ENCODE measurements around the gene BNC1. TPM values are rescaled to one million over a fixed set of nuclear protein-coding genes. Genes with fewer than 3 reads are reported as not detected.

The BNC1 gene
- total and polyA plus RNA-seq, 2 of the 4 experiments (the other 2 are of a cell fraction): 0.38 to 0.54 TPM

GRCh38 chr15:83323296-83323711, 38.8 kb upstream of the BNC1 start:
- H3K56ac ChIP-seq (ENCODE audit: extremely low read depth, insufficient read depth, low read length): no peak overlapping the region
- no peaks in the 10 kb centered on the region for H3K79me1 ChIP-seq (ENCODE audit: low read depth in 1 of 2, low read length in 2 of 2)
- no peak overlapping the region for H2BK20ac ChIP-seq (ENCODE audit: low read depth, low read length)
- peak; percentile 87 for ATAC-seq (ENCODE audit: low read depth)
- H4K8ac ChIP-seq (ENCODE audit: low read depth in 2 of 2, low read length in 2 of 2): no peak overlapping the region
- no peaks in the 10 kb centered on the region for H3K27me3 ChIP-seq (ENCODE audit: control insufficient read depth, insufficient read depth, low read length)
- H3K14ac ChIP-seq (replicated peaks; ENCODE audit: low read depth, low read length): no peak overlapping the region
- no peak overlapping the region for H3K4me3 ChIP-seq (ENCODE audit: insufficient read depth, low read depth, low read length)
- intact Hi-C loops (cut with micrococcal nuclease) (loop anchor here (5.0 kb wide), 1 partner anchor 36 kb away; no protein-coding TSS in a partner anchor), in situ Hi-C loops (cut with MboI; ENCODE audit: low sequenced_read_pairs) (no loop called here), dilution Hi-C loops (cut with HindIII; ENCODE audit: low sequenced_read_pairs, unreplicated experiment) (no loop called here)
- no peaks in the 10 kb centered on the region for H3K4me1 ChIP-seq (ENCODE audit: control insufficient read depth, insufficient read depth, low read length)
- no peaks in the 10 kb centered on the region for H3K36me3 ChIP-seq (ENCODE audit: control insufficient read depth, insufficient read depth, low read length)
- H4K20me1 ChIP-seq (ENCODE audit: insufficient read depth, low read length): no peaks in the 10 kb centered on the region
- no peak overlapping the region for H2BK120ac ChIP-seq (ENCODE audit: low read depth, low read length)
- H3K9me1 ChIP-seq (ENCODE audit: insufficient read depth, low read length): no peaks in the 10 kb centered on the region
- no peak overlapping the region for H3K9ac ChIP-seq (ENCODE audit: low read depth, low read length)
- 10% methylated on average over 2 of the region's 9 CpGs; no CpG with 5 or more reads in 1 of the 2 experiments for WGBS, 2 experiments (ENCODE audit: extremely low coverage in 2 of 2, insufficient read length in 1 of 2)
- peak; percentile 98 for DNase-seq
- no peak overlapping the region for H2AK5ac ChIP-seq (ENCODE audit: low read depth, low read length)
- no peak overlapping the region for H4K91ac ChIP-seq (ENCODE audit: insufficient read depth, low read depth, low read length)
- ChIA-PET POLR2A (ENCODE audit: unreplicated experiment) (no interaction called here), CTCF (interaction anchor here (0.6 kb wide), 1 partner anchor 52 kb away, joined by 4 read pairs; no protein-coding TSS in a partner anchor)
- H3K18ac ChIP-seq (ENCODE audit: low read depth, low read length): no peak overlapping the region
- H2BK5ac ChIP-seq (ENCODE audit: low read depth, low read length, poor library complexity, severe bottlenecking): no peak overlapping the region
- no peak overlapping the region for H4K5ac ChIP-seq (ENCODE audit: low read depth, low read length)
- TF ChIP-seq MAFK (IDR thresholded peaks at IDR 0.05; ENCODE audit: low read depth, low read length) (peak; percentile 68), FOS (IDR thresholded peaks at IDR 0.05; ENCODE audit: low read depth, low read length) (peak; percentile 52; the same call in 1 of the 2 replicates), CHD1 (IDR thresholded peaks at IDR 0.05; ENCODE audit: low read depth, low read length) (no peak), NFE2L2 (IDR thresholded peaks at IDR 0.05; ENCODE audit: low read depth, low read length) (no peak), CEBPB (IDR thresholded peaks at IDR 0.05; ENCODE audit: low read depth, low read length) (0 out of 2 replicates have a peak, but pooled peaks have one; percentile 0), CTCF (conservative IDR thresholded peaks at IDR 0.05; ENCODE audit: low read depth, low read length) (no peak), USF2 (IDR thresholded peaks at IDR 0.05; ENCODE audit: low read depth, low read length) (no peak)
- no peak overlapping the region for H2AK9ac ChIP-seq (replicated peaks; ENCODE audit: low read depth, low read length, poor library complexity)
- no peak overlapping the region for H3K4ac ChIP-seq (ENCODE audit: low read depth, low read length)
- H2AFZ ChIP-seq (replicated peaks; ENCODE audit: low read length, poor library complexity): peak overlapping the region; percentile 28
- H3K9me3 ChIP-seq (ENCODE audit: control insufficient read depth, insufficient read depth, low read length): no peaks in the 10 kb centered on the region
- no peak overlapping the region for H2BK15ac ChIP-seq (ENCODE audit: low read depth, low read length)
- H3K27ac ChIP-seq (ENCODE audit: insufficient read depth, low read length): no peak overlapping the region
- no TSS peak for BruUV-seq (replicated peaks)
- H3K4me2 ChIP-seq (ENCODE audit: low read depth, low read length): no peak overlapping the region
- no peak overlapping the region for H3K23ac ChIP-seq (ENCODE audit: low read depth, low read length)

Measured in IMR-90 (cell line).